GM23248 (cell line): ENCODE measurements around the gene SLC16A3. TPM values are rescaled to one million over a fixed set of nuclear protein-coding genes. Genes with fewer than 3 reads are reported as not detected.
A peak's percentile ranks its signal among the peaks of the same experiment; 100 is the strongest.

ENCODE experiments used
- DNase-seq: peaks from one replicate; pipeline ENCODE4 v3.0.0-alpha.2; 2015
- H2AFZ ChIP-seq: fragments of 200-600 bp; sonication (generic); 2 replicates; pipeline ENCODE4 v1.6.1; 2016; ENCODE audit warnings: antibody characterized with exemption
- H3F3A ChIP-seq: fragments of 200-600 bp; sonication (generic); 2 replicates; pipeline ENCODE4 v1.6.1; 2016; ENCODE audit warnings: mild to moderate bottlenecking, antibody characterized with exemption, mixed run types; ENCODE audit not compliant: insufficient read depth
- H3K27ac ChIP-seq: fragments of 200-600 bp; sonication (generic); 2 replicates; pipeline ENCODE4 v1.5.1; 2016; ENCODE audit warnings: mild to moderate bottlenecking
- H3K27me3 ChIP-seq: fragments of 200-600 bp; sonication (generic); replicated peaks from 2 replicates; pipeline ENCODE4 v1.6.1; 2016; ENCODE audit warnings: mild to moderate bottlenecking; ENCODE audit not compliant: insufficient read depth
- H3K36me3 ChIP-seq: fragments of 200-600 bp; sonication (generic); 2 replicates; pipeline ENCODE4 v1.6.1; 2016; ENCODE audit warnings: low read depth, mild to moderate bottlenecking
- H3K4me1 ChIP-seq: fragments of 200-600 bp; sonication (generic); 2 replicates; pipeline ENCODE4 v1.6.1; 2016; ENCODE audit warnings: mild to moderate bottlenecking; ENCODE audit not compliant: insufficient read depth
- H3K4me2 ChIP-seq: fragments of 200-600 bp; sonication (generic); one replicate; pipeline ENCODE4 v1.6.1; 2016; ENCODE audit warnings: mild to moderate bottlenecking; ENCODE audit not compliant: unreplicated experiment
- H3K4me3 ChIP-seq: fragments of 200-600 bp; sonication (generic); 2 replicates; pipeline ENCODE4 v1.5.1; 2016; ENCODE audit warnings: mild to moderate bottlenecking
- H3K79me2 ChIP-seq: fragments of 200-600 bp; sonication (generic); 2 replicates; pipeline ENCODE4 v1.6.1; 2016; ENCODE audit warnings: mild to moderate bottlenecking; ENCODE audit not compliant: insufficient read depth
- H3K9ac ChIP-seq: fragments of 200-600 bp; sonication (generic); 2 replicates; pipeline ENCODE4 v1.6.1; 2016; ENCODE audit warnings: mild to moderate bottlenecking
- H3K9me2 ChIP-seq: fragments of 200-600 bp; sonication (generic); 2 replicates; pipeline ENCODE4 v1.6.1; 2016; ENCODE audit warnings: mixed run types, mild to moderate bottlenecking, moderate library complexity; ENCODE audit not compliant: insufficient read depth
- H3K9me3 ChIP-seq: fragments of 200-600 bp; sonication (generic); one replicate; pipeline ENCODE4 v1.6.1; 2017; ENCODE audit warnings: low read depth
- H4K20me1 ChIP-seq: fragments of 200-600 bp; sonication (generic); 2 replicates; pipeline ENCODE4 v1.6.0; 2016; ENCODE audit not compliant: insufficient read depth
- EZH2 ChIP-seq: fragments of 200-600 bp; sonication (generic); IDR thresholded peaks from 2 replicates; pipeline ENCODE4 v1.6.1; 2018; ENCODE audit warnings: antibody characterized with exemption, mild to moderate bottlenecking; ENCODE audit not compliant: insufficient read depth, poor library complexity, severe bottlenecking
- EZH2phosphoT487 ChIP-seq: fragments of 200-600 bp; sonication (generic); IDR thresholded peaks from 2 replicates; pipeline ENCODE4 v1.6.1; 2018; ENCODE audit warnings: antibody characterized with exemption, moderate library complexity, mild to moderate bottlenecking, low read depth; ENCODE audit not compliant: insufficient read depth
- WGBS, 2 experiments: methylation state at CpG; one replicate each; pipeline ENCODE4 v1.1.6; 2015 to 2017; ENCODE audit warnings: low lambda C conversion rate in 2 of 2, low coverage in 1 of 2; ENCODE audit errors: missing lambda C conversion rate in 2 of 2; 5-methylcytosine and 5-hydroxymethylcytosine counted together
- in situ Hi-C: fragments of 300-500 bp; cut with MboI; formaldehyde crosslinking; loops from 2 replicates; pipeline ENCODE4 v1.15.0; 2020
- polyA plus RNA-seq: library from polyadenylated mRNA; unstranded; fragments of >200 nt; fragmentation: Nextera tagmentation; extraction: Ambion mirVana; gene quantifications from 2 replicates; pipeline ENCODE4 v1.2.1, GENCODE V29; 2016
- total RNA-seq: library from RNA; depleted of rRNA; stranded (reverse); fragments of >200 nt; shearing (Covaris generic); gene quantifications from 2 replicates; pipeline ENCODE4 v1.2.3, GENCODE V29; 2014

The SLC16A3 gene
- total and polyA plus RNA-seq, 2 experiments from 2014 or later: 95.5 to 550 TPM

DNA sequence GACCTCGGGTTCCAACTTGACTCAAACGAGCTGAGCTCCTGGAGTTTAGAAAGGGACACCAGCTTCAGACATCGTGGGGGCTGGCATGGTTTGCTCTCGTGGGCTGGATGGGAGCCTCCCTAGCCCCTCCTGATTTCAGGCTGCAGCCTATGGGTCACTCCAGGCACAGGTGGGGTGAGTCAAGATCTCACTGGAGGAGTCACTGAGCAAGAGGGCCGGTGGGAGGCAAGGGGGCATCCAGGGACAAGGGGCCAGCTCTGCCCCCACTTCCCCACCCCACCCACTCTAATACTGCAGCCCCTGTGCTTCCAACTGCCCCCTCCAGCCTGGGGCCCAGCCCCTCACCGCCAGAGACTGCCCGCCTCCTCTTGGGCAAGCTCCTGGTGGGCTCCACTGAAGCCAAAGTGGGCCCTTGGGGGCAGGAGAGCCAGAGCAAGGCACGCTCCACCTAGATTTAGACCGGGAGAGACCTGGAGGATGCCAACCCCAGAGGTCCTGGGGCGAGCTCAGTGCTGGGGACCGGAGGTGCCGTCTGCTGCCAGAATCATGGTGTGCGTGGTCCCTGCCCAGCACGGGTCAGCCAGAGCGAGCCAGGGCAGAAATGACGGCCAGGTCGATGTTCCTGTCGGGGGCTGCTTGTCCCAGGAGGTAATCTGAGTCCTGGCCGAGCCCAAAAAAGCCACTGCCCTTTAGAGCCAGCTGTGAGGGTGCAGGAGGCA lies 6.4 kb downstream of the SLC16A3 start:
- Histone ChIP-seq H3K27ac (no peak overlapping the region), H3K9me2 (no peaks in the 10 kb centered on the region), H3K4me1 (peaks cover 22% of the 10 kb centered on the region), H4K20me1 (peaks cover 7% of the 10 kb centered on the region; the same call in 1 of the 2 replicates), H3K27me3 (no peaks in the 10 kb centered on the region), H3K9me3 (no peaks in the 10 kb centered on the region), H3F3A (peaks cover 18% of the 10 kb centered on the region), H3K4me3 (no peak overlapping the region), H3K79me2 (peaks cover 95% of the 10 kb centered on the region), H3K36me3 (peaks cover 5% of the 10 kb centered on the region; the same call in 1 of the 2 replicates), H3K9ac (no peak overlapping the region), H3K4me2 (no peak overlapping the region), H2AFZ (no peak overlapping the region)
- TF ChIP-seq EZH2 (no peak), EZH2phosphoT487 (no peak)
- in situ Hi-C loops: no loop called here
- DNase-seq: no peak
- 94 to 95% methylated on average over 18 to 19 of the region's 19 CpGs for WGBS, 2 experiments

DNA sequence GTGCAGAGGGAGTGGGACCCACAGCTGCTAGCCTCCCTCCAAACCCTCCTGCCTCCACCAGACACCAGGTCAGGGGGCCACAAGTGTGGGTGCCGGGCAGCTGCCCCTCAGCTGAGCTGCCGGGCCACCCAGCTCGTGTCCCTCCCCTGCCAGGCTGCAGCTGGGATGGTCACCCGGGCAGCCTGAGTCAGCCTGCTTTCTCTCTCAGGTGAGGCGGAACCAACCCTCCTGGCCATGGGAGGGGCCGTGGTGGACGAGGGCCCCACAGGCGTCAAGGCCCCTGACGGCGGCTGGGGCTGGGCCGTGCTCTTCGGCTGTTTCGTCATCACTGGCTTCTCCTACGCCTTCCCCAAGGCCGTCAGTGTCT lies 6.9 kb downstream of the SLC16A3 start:
- in situ Hi-C loops: no loop called here
- Histone ChIP-seq H3K79me2 (peaks cover 93% of the 10 kb centered on the region), H3K9me2 (no peaks in the 10 kb centered on the region), H3K36me3 (peaks cover 5% of the 10 kb centered on the region; the same call in 1 of the 2 replicates), H3K9ac (no peak overlapping the region), H3K4me3 (no peak overlapping the region), H3K27ac (no peak overlapping the region), H3F3A (peaks cover 20% of the 10 kb centered on the region), H3K4me1 (peaks cover 27% of the 10 kb centered on the region), H2AFZ (no peak overlapping the region), H4K20me1 (peaks cover 7% of the 10 kb centered on the region; the same call in 1 of the 2 replicates), H3K9me3 (no peaks in the 10 kb centered on the region), H3K4me2 (no peak overlapping the region), H3K27me3 (no peaks in the 10 kb centered on the region)
- no peak for DNase-seq
- TF ChIP-seq EZH2 (no peak), EZH2phosphoT487 (no peak)
- 84 to 87% methylated on average over 13 to 15 of the region's 15 CpGs for WGBS, 2 experiments

DNA sequence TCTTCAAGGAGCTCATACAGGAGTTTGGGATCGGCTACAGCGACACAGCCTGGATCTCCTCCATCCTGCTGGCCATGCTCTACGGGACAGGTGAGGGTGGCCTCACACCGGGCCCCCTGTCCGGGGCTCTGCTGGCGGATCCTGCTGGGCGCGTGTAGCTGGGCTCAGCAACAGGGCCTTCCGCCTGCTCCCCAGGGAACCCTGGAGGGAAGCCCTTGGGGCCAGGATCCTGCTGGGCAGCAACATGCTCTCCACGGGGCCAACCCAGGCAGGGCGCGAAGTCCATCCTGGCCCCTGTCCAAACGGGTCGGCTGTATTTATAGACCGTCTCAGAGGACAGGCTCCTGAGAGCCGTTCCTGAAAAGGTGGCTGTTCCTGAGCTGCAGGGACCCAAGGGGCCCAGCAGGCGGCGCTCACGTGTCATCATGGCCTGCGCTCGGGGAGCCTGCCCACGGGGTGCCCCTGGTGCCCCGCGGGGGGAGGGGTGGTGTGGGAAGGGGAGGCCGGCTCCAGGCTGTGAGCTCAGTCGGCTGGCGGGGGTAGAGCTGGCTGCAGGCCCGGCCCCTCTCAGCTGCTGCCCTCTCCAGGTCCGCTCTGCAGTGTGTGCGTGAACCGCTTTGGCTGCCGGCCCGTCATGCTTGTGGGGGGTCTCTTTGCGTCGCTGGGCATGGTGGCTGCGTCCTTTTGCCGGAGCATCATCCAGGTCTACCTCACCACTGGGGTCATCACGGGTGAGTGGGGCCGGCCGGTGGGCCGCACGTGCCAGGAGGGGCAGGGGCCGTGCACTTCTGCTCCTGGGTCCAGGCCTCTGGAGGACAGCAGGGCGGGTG lies 7.5 kb downstream of the SLC16A3 start:
- no peaks in the 10 kb centered on the region for H3K9me3 ChIP-seq
- no peak overlapping the region for H2AFZ ChIP-seq
- H3F3A ChIP-seq: peaks cover 23% of the 10 kb centered on the region
- in situ Hi-C loops: no loop called here
- H3K79me2 ChIP-seq: peaks cover 89% of the 10 kb centered on the region
- H3K27ac ChIP-seq: no peak overlapping the region
- peaks cover 33% of the 10 kb centered on the region for H3K4me1 ChIP-seq
- peaks cover 7% of the 10 kb centered on the region; the same call in 1 of the 2 replicates for H4K20me1 ChIP-seq
- no peak overlapping the region for H3K4me2 ChIP-seq
- no peak overlapping the region for H3K9ac ChIP-seq
- H3K27me3 ChIP-seq: no peaks in the 10 kb centered on the region
- no peaks in the 10 kb centered on the region for H3K9me2 ChIP-seq
- DNase-seq: peak; percentile 65
- 62 to 64% methylated on average over 33 to 41 of the region's 44 CpGs for WGBS, 2 experiments
- no peak overlapping the region for H3K4me3 ChIP-seq
- H3K36me3 ChIP-seq: peaks cover 5% of the 10 kb centered on the region; the same call in 1 of the 2 replicates
- no peak for TF ChIP-seq EZH2phosphoT487
- TF ChIP-seq EZH2: no peak

GRCh38 chr17:82237083-82237745 lies 8.4 kb downstream of the SLC16A3 start:
- Histone ChIP-seq H3K9ac (no peak overlapping the region), H3K4me3 (no peak overlapping the region), H3K4me2 (no peak overlapping the region), H3K36me3 (peaks cover 5% of the 10 kb centered on the region; the same call in 1 of the 2 replicates), H3K27ac (no peak overlapping the region), H3F3A (peaks cover 27% of the 10 kb centered on the region), H3K9me3 (no peaks in the 10 kb centered on the region), H3K79me2 (peaks cover 81% of the 10 kb centered on the region), H3K27me3 (no peaks in the 10 kb centered on the region), H3K9me2 (no peaks in the 10 kb centered on the region), H4K20me1 (peaks cover 7% of the 10 kb centered on the region; the same call in 1 of the 2 replicates), H3K4me1 (peaks cover 37% of the 10 kb centered on the region), H2AFZ (no peak overlapping the region)
- no peak for TF ChIP-seq EZH2
- in situ Hi-C loops: no loop called here
- 95 to 97% methylated on average over 55 to 59 of the region's 59 CpGs for WGBS, 2 experiments
- DNase-seq: no peak
